Sigmoid colon (tissue), 7 donors: ENCODE measurements around the gene TSEN2. TPM values are rescaled to one million over a fixed set of nuclear protein-coding genes. Genes with fewer than 3 reads are reported as not detected.

Source experiments
- DNase-seq: peaks from one replicate; pipeline ENCODE4 v3.0.0-alpha.2; 2019
- H3K27ac ChIP-seq, 4 donors: fragments of 200-600 bp; sonication (generic); one replicate each; pipeline ENCODE4 v1.5.1; 2016 to 2019; ENCODE audit warnings: mild to moderate bottlenecking in 1 of 4
- H3K27me3 ChIP-seq, 3 donors: fragments of 200-600 bp; sonication (generic); one replicate each; pipeline ENCODE4 v1.5.1; 2019; ENCODE audit warnings: mild to moderate bottlenecking in 1 of 3
- H3K36me3 ChIP-seq, 4 donors: fragments of 200-600 bp; sonication (generic); one replicate each; pipeline ENCODE4 v1.5.1; 2016 to 2019
- H3K4me1 ChIP-seq, 4 donors: fragments of 200-600 bp; sonication (generic); one replicate each; pipeline ENCODE4 v1.5.1; 2017 to 2019
- H3K4me3 ChIP-seq, 4 donors: fragments of 200-600 bp; sonication (generic); one replicate each; pipeline ENCODE4 v1.5.1; 2017 to 2019; ENCODE audit warnings: mild to moderate bottlenecking in 2 of 4, moderate library complexity in 1 of 4
- H3K9me3 ChIP-seq, 4 donors: fragments of 200-600 bp in 3 of 4; sonication (generic) in 3 of 4; one replicate each; pipeline versions ENCODE4 v1.5.1 to v1.6.1; 2013 to 2019
- CTCF ChIP-seq, 4 experiments: fragments of 450-650 bp in 3 of 4; fragments of 200-600 bp in 1 of 4; IDR thresholded peaks; one replicate each; pipeline ENCODE4 v1.5.1; 2016 to 2019; ENCODE audit warnings: antibody characterized with exemption in 4 of 4, mild to moderate bottlenecking in 3 of 4, moderate library complexity in 2 of 4
- EP300 ChIP-seq, 4 donors: sonication (generic); formaldehyde crosslinking; IDR thresholded peaks; one replicate each; pipeline ENCODE4 v1.6.1; 2017; ENCODE audit warnings: antibody characterized with exemption in 4 of 4
- POLR2A ChIP-seq, 2 donors: fragments of 450-650 bp; IDR thresholded peaks; one replicate each; pipeline ENCODE4 v1.6.1; 2016; ENCODE audit warnings: antibody characterized with exemption in 2 of 2, mild to moderate bottlenecking in 2 of 2, moderate library complexity in 2 of 2
- POLR2AphosphoS5 ChIP-seq, 4 donors: sonication (generic); formaldehyde crosslinking; IDR thresholded peaks; one replicate each; pipeline ENCODE4 v1.6.1; 2017; ENCODE audit warnings: antibody characterized with exemption in 4 of 4
- WGBS, 2 donors: extraction: QIAGEN DNeasy Blood & Tissue Kit; methylation state at CpG; one replicate each; pipeline ENCODE4 v1.1.7; 2013; 5-methylcytosine and 5-hydroxymethylcytosine counted together
- intact Hi-C: fragments of 100-400 bp; cut with DNase I; formaldehyde crosslinking; loops from one replicate; pipeline ENCODE4 v1.15.1; 2023
- polyA plus RNA-seq, 3 donors: library from polyadenylated mRNA; stranded (reverse); fragments of 200-250 nt; gene quantifications; one replicate each; pipeline ENCODE4 v1.2.3, GENCODE V29; 2013
- total RNA-seq, 4 donors: library from RNA; depleted of rRNA; stranded (reverse); fragments of >200 nt; gene quantifications; one replicate each; pipeline ENCODE4 v1.1.0, GENCODE V29; 2016
- donor health status: healthy with polysubstance abuse.
- donor health status: Bipolar disorder and iron deficiency.
- donor health status: healthy.

Gene TSEN2
- total and polyA plus RNA-seq, 7 donors, result 4.2 to 23.0 (median 16.1) TPM

GRCh38 chr3:12509466-12509865, 25.2 kb downstream of the TSEN2 start:
- Histone ChIP-seq H3K27ac (peak overlapping the region in 2 of 4 donors; percentile 59 to 78), H3K9me3 (no peaks in the 10 kb centered on the region), H3K4me3 (no peak overlapping the region), H3K27me3 (no peaks in the 10 kb centered on the region), H3K4me1 (peaks cover 0 to 21% (median 10%) of the 10 kb centered on the region in 4 donors), H3K36me3 (peaks cover 0 to 39% (median 3%) of the 10 kb centered on the region in 4 donors)
- no peak for DNase-seq
- TF ChIP-seq EP300 (IDR thresholded peaks at IDR 0.05) (no peak), POLR2AphosphoS5 (IDR thresholded peaks at IDR 0.05) (no peak), POLR2A (IDR thresholded peaks at IDR 0.05) (no peak), CTCF (IDR thresholded peaks at IDR 0.05) (no peak)
- intact Hi-C loops, result no loop called here
- 73 to 80% methylated on average over 3 of the region's 3 CpGs for WGBS, 2 donors

GRCh38 chr3:12512534-12513118, 28.3 kb downstream of the TSEN2 start:
- H3K4me3 ChIP-seq, result no peak overlapping the region
- 94 to 95% methylated on average over 4 of the region's 4 CpGs for WGBS, 2 donors
- TF ChIP-seq EP300 (IDR thresholded peaks at IDR 0.05) (no peak), POLR2AphosphoS5 (IDR thresholded peaks at IDR 0.05) (no peak), CTCF (IDR thresholded peaks at IDR 0.05) (no peak), POLR2A (IDR thresholded peaks at IDR 0.05) (no peak)

GRCh38 chr3:12513694-12514446, 29.6 kb downstream of the TSEN2 start:
- WGBS, 2 donors, result 93 to 95% methylated on average over 5 of the region's 5 CpGs
- peaks cover 0 to 3% (median 0%) of the 10 kb centered on the region in 4 donors for H3K4me1 ChIP-seq
- TF ChIP-seq CTCF (IDR thresholded peaks at IDR 0.05), result no peak
- no peak for TF ChIP-seq POLR2AphosphoS5 (IDR thresholded peaks at IDR 0.05)
- TF ChIP-seq POLR2A (IDR thresholded peaks at IDR 0.05), result no peak
- no peak for TF ChIP-seq EP300 (IDR thresholded peaks at IDR 0.05)
- DNase-seq, result no peak
- H3K4me3 ChIP-seq, result no peak overlapping the region
- intact Hi-C loops, result no loop called here
- no peaks in the 10 kb centered on the region for H3K9me3 ChIP-seq
- peaks cover 0 to 27% (median 0%) of the 10 kb centered on the region in 4 donors for H3K36me3 ChIP-seq
- no peak overlapping the region for H3K27ac ChIP-seq
- no peaks in the 10 kb centered on the region for H3K27me3 ChIP-seq

More at GRCh38 chr3:12512534-12513118, 28.3 kb downstream of the TSEN2 start:
- Histone ChIP-seq H3K27ac (no peak overlapping the region), H3K9me3 (no peaks in the 10 kb centered on the region), H3K27me3 (no peaks in the 10 kb centered on the region), H3K4me1 (peaks cover 0 to 16% (median 8%) of the 10 kb centered on the region in 4 donors), H3K36me3 (peaks cover 0 to 27% (median 0%) of the 10 kb centered on the region in 4 donors)
- DNase-seq, result no peak
- intact Hi-C loops, result no loop called here

GRCh38 chr3:12515631-12516030, 31.4 kb downstream of the TSEN2 start:
- intact Hi-C loops, result no loop called here
- Histone ChIP-seq H3K27me3 (no peaks in the 10 kb centered on the region), H3K4me3 (no peak overlapping the region), H3K9me3 (no peaks in the 10 kb centered on the region), H3K27ac (no peak overlapping the region), H3K36me3 (peaks cover 0 to 17% (median 0%) of the 10 kb centered on the region in 4 donors), H3K4me1 (no peaks in the 10 kb centered on the region)
- no peak for DNase-seq
- TF ChIP-seq POLR2AphosphoS5 (IDR thresholded peaks at IDR 0.05) (no peak), POLR2A (IDR thresholded peaks at IDR 0.05) (no peak), EP300 (IDR thresholded peaks at IDR 0.05) (no peak), CTCF (IDR thresholded peaks at IDR 0.05) (no peak)
